AG09319 (cell line): ENCODE results near the gene UBAC2.

Experiments
- DNase-seq: peaks from one replicate; pipeline ENCODE4 v3.0.0-alpha.2; 2010; ENCODE audit warnings: low read depth; ENCODE audit errors: extremely low read depth
- CTCF ChIP-seq: IDR thresholded peaks from 2 replicates; pipeline ENCODE4 v1.5.1; 2011; ENCODE audit warnings: low read depth, mild to moderate bottlenecking, inconsistent platforms, low read length, moderate library complexity

The UBAC2 gene

DNA sequence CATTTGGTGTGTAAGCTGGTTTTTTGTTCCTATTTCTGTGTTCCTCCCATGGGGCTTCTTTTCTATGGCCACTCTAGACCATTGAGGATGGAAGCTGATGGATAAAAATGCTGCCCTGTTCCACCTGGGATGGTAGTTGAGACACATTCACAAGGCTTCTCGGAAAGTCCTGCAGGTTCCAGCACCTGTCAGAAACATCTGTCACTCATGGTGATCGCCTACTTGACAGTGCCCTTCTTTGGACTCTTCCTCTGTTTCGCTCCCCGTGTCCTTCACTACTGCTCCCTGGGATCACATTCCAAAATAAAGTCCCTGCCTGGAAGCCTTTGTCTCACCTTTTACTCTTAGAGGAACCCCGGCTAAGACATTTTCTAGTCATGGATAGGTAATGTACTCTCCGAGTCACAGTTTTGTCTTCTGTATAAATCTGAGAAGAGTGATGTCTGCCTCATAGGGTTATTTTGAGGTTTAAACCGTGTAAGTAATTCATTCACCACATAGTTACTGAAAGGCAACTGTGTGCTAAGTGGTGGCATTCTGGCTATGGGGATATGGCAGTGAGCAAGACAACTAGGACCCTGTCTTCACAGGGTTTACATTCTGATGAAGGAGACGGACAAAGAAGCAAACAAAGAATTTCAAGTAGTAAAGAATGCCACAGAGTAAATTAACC lies 21.0 kb downstream of the UBAC2 start:
- TF ChIP-seq CTCF: no peak

GRCh38 chr13:99223587-99223986 lies 22.9 kb downstream of the UBAC2 start:
- no peak for DNase-seq
- TF ChIP-seq CTCF: no peak

More for the DNA sequence above, 21.0 kb downstream of the UBAC2 start:
- no peak for DNase-seq

DNA sequence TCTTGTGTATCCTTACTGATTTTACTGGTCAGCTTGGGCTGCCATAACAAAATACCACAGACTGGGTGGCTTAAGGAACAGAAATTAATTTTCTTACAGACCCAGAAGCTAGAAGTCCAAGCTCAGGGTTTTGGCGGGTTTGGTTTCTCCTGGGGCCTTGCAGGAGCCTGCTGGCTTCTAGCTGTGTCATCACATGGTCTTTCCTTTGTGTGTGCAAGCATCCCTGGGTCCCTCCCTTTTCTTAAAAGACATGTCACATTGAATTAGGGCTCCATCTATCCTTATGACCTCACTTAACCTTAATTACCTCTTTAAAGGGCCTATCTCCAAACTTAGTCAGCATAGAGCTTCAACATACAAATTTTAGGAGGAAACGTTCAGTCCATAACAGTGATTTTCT lies 23.4 kb downstream of the UBAC2 start:
- no peak for TF ChIP-seq CTCF
- no peak for DNase-seq

DNA sequence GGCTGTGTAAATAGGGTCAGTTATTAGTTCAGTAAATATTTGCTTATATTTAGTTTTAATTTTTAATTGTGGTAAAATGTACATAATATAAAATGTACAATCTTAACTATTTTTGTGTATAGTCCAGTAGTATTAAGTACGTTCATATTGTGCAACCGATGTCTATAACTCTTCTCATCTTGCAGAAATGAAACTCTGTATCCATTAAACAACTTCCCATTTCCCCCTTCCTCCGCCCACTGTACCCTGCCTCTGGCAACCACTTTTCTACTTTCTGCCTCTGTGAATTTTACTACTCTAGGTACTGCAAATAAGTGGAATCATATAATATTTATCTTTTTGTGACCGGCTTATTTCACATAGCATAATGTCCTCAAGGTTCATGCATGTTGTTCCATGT lies 24.4 kb downstream of the UBAC2 start:
- DNase-seq: no peak
- no peak for TF ChIP-seq CTCF

DNA sequence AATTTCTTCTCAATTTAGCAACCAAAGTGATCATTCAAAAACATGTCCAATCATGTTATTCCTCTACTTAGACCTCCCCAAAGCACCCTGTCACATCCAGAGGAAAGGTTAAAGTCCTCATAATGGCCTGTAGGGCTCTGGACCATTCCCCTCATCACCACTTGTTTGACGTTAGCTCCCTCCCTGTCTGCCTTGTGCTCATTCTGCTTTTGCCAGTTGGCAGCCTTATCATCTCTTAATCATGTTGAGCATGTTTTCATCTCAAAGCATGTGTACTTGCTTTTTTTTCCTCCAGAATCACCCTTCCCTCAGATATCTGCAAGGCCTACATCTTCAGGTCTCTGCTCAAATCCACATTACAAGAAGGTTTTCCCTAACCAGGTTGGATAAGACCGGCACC lies 25.9 kb downstream of the UBAC2 start:
- DNase-seq: no peak
- no peak for TF ChIP-seq CTCF

GRCh38 chr13:99227331-99227900 lies 26.8 kb downstream of the UBAC2 start:
- DNase-seq: no peak
- no peak for TF ChIP-seq CTCF

DNA sequence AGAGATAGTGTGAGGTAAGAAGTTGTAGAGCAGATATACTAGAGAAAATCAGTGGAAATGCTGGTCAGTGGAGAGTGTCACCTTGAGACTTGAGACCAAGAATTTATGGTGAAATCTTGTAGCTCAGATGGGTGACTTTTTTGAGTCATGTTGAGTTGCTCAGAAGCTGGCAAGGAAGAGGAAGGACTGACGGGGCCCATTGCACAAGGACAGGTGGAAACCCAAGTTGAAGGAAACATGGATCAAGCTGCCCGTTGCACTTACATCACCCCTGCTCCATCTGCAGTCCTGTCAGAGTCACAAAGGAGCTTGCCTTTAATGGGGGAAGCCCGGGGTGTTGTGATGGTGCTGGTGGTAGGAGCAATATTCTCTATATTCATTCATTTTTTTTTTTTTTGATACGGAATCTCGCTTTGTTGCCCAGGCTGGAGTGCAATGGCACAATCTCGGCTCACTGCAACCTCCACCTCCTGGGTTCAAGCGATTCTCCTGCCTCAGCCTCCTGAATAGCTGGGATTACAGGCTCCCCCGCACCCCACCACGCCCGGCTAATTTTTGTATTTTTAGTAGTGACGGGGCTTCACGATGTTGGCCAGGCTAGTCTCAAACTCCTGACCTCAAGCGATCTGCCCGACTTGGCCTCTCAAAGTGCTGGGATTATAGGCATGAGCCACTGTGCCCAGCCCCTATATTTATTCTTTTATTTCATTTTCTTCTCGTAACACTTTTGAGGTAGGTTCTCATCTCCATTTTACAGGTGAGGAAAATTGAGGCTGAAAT lies 27.4 kb downstream of the UBAC2 start:
- DNase-seq: no peak
- no peak for TF ChIP-seq CTCF
